ENCODE results near the gene TTLL12.

The TTLL12 gene

DNA sequence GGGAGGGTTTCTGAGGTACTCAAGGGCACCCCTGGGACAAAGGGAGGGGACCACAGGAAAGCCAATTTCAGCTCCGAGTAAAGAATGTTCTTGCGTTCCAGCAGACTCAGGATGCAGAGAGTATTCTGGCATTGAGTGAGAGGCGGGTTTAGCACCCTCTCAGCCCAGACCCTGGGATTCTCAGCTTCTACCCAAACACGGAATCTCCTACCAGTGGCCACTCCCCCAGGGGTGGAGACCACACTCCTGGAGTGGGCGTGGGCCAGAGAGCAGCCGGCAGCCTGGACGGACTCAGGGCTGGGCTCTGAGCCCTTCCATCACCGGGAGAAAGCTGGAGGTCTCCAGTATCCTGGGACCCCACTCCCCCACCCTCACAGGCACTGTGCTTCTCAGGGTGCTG, 26.1 kb upstream of the TTLL12 start:
- DNase-seq: no peak

DNA sequence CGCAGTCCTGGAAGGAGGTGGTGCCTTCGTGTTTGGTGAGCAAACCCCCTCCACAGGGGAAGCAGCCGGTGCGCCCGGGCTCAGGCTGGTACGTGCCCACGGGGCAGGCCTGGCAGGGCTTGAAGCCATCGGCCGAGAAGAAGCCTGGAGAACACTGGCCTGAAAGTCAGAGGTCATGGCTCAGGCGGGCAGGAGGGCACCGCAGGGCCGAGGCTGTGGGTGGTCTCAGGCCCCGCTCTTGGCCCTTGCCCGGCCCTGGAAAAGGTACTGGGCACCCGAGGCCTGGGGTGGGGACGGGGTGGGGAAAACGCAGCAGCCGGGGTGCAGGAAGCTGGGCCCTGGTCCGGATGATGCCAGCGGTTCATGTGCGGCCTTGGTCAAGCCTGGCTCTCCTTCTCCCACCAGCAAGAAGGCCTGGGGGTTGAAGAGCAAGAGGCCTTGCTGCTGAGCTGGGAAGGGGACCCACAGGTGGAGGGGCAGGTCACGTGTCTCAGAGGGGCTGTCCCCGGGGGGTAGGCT, 25.6 kb upstream of the TTLL12 start:
- no peak for DNase-seq

DNA sequence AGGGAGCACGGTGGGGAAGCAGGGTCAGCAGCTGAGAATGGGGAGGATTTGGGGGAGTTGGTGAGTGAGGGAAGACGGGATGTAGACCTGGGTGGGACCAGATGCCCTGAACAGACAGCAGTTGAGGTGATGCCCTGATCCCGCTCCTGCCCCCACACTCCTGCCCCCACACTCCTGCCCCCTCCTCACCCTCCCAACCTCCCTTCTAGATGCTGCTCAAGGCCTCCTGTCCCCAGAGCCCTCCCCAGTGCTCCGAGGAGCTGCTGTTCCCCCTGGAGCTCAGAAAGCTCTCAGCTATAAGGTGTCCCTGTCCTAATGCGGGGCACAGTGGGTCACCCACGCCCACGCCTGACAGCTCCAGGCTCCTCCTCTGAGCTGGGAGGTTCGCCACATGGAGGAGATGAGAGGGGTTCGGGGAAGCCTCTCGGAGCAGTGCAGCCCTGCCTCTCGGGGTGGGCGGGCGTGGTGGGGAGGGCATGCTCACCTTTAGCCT, 25.1 kb upstream of the TTLL12 start:
- DNase-seq: no peak

DNA sequence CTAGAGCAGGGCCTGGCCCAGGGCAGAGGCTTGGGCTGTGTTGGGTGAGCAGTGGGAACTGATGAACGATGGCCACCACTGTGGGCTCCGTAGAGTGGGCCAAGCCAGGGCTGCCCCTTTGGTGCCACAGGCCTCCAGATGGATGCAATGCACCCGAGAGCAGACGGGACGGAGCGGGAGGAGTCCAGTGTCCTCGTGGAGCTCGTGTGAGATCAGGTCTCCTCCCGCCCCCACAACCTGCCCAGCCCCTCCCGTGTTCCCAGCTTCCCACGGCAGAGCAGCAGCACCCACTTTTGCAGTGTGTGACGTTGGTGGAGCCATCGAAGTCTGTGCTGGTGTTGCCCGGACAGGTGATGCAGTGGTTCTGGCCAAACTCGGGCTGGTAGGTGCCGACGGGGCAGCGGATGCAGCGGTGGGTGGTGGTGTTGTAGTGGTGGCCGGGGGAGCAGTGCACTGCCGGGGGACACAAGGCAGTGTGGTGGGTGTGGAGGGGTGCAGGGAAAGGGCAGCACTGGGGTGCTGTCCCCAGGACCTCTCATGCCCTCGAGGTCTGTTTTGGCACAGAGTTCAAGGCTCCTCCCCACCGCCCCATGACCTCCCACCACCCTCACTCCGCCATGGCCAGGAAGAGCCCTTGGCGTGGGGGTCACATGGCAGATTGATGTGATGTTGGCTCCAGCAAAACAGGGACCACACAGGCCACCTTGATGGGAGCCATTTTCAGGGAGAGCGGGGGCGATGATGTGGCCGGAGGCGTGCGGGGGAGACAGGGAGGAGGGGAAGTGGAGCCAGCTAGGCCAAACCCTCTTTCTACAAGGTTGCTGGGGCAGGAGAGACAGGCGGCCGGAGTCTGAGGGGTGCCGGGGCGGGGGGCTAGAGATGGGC, 23.9 kb upstream of the TTLL12 start:
- DNase-seq: no peak

DNA sequence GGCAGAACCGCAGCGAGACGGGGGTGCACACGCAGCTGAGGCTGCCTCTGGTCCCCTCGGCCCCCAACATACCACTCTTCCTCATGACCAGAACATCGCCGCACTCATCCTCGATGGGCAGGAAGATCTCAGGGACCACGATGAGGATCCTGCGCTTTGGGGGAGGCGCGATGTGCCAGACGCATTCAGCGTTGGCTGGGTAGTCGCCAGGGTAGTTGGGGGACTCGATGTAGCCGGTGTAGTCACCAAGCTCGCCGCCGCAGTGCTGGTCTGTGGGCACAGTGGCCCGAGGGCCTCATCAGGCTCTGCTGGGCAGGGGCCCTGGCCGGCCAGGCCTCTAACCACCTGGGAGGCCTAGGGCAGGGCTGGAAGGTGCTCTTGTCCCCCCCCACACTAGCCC, 23.0 kb upstream of the TTLL12 start:
- no peak for DNase-seq

DNA sequence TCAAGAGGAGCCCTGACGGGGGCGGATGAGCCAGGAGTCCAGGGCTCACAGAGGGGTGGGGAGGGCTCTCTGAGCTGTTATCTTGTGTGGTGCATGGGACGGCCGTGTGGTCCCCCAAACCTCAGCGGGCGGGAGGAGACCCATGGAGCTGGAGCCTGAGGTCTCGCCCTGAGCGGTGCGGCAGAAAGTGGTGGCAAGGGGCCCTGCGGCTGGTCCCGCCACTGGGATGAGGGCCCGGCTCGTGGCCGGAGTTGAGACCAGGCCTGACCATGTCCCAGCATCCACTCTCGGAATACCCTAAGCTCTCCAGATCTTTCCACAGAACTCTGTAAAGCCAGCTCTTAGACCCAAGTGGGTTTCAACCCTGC, 22.6 kb upstream of the TTLL12 start:
- DNase-seq: no peak

DNA sequence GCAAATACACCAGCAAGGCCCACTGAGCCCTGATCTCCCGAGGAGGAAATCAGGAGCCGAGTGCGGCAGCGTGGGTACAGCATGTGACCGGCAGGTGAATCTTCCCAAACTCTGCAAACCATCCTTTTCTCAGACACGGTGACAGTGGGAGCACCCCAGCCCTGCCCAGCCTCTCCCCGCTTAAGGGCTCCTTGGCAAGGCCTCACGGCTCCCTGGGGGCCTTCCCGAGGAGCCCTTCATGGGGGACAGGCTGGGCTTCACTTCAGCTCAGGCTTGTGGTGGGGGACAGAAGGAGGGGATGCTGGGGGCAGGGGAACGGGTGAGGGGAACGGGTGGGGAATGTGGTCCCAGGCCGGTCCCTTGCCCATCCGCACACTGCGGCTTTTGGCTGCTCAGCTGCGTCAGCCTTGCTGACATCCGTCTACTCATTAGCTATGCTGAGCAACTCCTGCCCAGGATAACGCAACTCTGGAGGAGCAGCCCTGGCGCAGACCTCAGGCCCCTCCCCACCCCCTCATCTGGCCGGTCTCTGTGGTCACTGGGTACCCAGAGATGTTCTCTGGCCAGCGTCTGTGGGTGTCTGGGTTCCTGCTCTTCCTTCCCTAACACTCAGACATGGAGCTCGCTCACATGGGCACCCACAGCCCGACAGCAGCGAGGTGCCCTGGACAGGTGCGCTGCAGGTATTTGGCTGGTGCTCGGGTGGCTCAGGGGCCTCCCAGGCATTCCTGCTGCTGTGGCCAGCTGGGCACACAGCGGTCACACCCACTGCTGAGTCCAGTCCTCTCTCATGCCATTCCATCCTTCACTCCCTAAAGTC, 22.0 kb upstream of the TTLL12 start:
- DNase-seq: no peak

DNA sequence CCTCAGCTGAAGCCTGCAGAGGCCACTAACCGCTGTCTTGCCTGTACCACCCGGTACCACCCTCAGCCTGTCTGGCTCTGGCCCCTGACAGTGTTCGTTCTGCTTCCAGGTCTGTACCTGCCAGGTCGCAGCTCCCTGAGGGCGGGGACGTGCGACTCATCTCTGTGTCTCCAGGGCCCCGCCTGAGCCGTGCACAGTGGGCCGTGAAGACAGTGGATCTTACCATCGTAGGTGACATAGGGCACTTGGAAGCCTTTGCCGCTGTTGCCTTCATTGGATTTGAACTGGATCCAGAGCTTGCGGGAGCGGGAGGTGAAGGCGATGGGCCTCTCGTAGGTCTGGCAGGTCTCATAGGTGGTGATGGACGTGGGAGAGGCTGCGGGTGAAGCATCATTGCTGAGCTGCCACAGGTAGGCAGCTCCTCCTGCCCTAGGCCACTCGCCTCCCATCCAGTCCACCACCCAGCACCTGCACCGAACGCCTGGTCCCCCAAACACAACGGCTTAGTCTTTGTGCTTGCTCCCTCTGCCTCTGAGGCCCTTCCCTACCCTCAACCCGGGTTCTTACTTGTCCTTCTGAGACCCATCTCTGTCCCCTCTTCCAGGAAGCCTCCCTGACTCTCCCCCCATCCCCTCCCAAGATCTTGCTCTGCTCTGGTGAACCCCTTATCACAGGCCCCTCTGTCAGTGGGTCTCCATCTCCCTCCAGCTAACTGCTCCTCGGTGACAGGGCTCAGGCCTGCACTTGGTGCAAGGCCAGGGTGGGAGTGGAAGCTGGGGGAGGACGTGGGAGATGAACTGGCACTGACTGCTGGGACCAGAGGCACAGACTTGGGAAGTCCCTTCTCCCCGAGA, 21.1 kb upstream of the TTLL12 start:
- DNase-seq: no peak

DNA sequence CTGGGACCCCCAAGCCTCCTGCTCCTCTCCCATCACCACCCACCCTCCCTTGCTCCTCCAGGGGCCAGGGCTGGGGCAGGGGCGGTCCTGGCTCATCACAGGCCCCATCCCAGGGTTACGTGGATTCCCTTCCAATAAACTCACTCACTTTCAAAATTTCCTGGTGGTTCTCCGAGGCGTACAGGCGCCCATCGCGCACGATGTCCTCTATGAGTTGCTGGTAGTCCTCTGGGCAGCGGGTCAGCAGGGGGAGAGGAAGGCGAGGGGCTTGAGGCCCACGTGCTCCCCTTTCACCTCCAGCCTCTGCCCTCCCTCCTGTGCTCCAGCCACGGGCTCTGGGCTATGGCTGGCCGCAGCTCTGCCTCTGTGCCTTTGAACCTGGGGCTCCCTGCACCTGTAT, 20.5 kb upstream of the TTLL12 start:
- DNase-seq: no peak

DNA sequence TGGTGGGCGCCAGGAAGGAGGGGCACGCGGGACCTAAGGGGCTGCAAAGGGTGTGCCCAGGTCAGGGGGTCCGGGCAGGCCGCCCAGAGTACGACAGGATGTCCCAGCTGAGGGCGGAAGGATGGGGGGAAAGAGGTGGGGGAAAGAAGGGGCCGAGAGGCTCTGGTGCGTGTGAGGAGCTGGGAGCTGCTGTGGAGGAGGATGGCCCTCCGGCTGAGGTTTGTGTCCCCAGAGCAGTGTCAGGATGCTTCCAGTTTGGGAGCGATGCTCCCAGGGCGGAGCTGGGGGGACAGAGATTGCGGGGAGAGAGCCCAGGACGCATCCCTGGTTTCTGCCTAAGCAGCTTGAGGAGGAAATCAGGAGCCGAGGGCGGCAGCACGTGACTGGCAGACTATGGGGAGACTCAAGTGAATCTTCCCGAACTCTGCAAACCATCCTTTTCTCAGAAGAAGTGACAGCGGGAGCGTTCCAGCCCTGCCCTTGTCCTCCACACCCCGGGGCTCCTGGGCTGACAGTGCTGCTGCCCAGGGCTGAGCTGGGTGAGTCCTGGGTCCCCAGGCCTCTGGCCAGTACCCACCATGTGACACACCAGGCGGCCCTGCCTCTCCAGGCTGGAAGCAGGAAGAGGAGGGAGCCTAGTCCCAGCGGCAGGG, 19.7 kb upstream of the TTLL12 start:
- DNase-seq: no peak

DNA sequence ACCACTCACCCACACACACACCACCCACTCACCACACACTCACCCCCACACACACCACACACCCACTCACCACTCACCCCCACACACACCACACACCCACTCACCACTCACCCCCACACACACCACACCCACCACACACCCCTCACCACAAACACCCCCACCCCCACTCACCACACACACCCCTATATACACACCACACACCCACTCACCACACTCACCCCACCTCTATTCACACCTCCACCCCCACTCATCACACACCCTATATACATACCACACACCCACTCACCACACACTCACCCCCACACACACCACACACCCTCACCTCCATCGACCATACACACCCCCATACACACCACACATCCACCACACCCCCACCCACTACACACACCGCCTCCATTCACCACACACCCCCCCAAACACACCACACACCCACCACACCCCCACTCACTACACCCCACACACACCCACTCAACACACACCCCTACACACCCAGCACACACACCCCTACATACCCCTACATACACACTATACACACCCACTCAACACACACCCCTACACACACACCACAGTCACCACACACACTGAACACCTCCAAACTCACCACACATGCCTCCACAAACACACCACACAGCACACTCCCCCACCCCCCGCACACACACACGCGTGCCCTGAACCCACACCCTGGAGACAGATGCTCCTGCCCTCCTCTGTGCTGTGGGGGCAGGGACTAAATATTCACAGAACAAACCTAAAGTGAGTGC, 19.0 kb upstream of the TTLL12 start:
- DNase-seq: no peak

DNA sequence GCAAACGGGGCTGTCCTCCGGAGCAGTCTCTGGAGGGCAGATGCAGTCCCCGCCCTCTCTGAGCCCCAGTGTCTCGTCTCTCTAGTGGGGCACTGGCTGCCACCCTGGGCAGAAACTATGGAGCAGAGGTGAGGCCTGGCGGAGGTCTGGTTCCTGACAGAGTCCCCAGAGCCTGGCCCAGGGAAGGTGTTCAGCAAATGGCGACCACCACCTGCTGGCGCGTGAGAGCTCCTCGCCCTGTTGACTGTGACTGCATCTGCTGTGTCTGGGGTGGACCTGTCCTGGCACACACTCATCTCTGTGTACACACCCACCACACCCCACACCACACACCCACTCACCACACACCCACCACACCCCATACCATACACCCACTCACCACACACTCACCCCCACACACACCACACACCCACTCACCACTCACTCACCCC, 18.3 kb upstream of the TTLL12 start:
- no peak for DNase-seq

DNA sequence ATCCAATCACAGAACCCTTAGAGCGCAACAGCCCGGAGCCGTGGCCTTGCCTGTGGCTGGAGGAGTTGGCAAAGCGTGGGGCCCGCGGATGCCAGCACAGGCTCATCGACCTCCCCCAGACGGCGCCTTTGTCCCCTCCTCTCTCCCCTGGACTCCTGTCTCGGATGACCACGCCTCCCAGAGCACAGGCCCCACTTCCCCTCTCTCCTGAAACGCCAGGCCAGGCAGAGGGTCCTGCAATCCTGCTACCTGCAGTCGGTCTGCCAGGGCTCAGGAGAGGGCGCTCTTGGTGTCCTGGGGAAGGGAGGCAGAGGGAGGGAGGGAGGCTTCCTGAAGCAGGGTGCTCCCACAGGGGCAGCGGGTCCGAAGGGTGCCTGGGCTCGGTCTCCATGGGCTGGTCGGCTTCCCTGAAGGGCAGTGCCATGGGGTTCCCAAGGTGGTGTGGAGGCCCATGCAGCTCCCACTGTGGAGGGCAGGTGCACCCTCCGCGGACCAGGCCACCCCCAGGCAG, 16.6 kb upstream of the TTLL12 start:
- DNase-seq: no peak

DNA sequence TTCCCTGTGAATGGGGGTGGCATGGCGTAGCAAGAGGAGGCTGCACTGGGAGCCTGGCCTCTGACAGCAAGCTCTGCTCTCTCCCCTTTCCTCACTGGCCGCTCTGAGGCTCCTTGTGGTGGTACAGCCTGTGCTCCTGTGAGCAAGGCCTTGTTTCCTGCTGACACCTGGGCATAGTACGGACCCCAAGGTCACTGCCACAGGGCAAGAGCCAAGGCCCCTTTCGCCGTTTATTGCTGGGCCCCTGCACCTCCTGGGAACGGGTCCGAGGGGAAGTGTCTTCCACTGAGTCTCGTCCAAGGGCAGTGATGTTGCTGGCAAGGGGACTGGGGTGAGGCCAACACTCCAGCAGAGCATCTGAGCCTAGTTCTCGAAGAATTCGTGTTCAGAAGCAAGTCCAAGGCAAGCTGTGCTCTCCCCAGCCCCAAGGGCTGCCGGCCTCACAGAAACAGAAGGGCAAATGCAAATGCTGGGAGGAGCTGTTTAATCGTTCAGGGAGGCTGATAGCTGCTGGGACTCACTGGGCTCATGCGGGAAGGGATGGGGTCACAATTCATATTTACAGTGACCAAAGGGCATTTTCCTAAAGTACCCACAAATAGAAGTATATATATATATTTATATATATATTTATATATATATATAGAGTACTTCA, 15.9 kb upstream of the TTLL12 start:
- DNase-seq: no peak

DNA sequence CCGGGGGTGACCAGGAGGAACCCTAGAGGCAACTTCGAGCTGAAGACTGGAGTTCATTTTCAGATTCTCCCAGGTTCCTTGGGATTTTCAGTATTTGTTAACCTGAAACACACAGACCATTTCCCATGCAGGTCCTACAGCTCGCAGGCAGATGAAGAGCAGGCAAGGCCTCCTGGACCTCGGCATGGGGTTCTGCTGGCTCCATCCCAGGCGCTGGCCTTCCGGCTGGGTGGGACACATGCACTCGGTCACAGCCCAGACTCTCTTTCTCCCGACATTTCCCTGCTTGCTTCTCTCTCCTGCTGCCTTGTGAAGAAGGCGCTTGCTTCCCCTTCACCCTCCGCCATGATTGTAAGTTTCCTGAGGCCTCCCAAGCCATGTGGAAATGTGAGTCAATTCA, 15.4 kb upstream of the TTLL12 start:
- no peak for DNase-seq

DNA sequence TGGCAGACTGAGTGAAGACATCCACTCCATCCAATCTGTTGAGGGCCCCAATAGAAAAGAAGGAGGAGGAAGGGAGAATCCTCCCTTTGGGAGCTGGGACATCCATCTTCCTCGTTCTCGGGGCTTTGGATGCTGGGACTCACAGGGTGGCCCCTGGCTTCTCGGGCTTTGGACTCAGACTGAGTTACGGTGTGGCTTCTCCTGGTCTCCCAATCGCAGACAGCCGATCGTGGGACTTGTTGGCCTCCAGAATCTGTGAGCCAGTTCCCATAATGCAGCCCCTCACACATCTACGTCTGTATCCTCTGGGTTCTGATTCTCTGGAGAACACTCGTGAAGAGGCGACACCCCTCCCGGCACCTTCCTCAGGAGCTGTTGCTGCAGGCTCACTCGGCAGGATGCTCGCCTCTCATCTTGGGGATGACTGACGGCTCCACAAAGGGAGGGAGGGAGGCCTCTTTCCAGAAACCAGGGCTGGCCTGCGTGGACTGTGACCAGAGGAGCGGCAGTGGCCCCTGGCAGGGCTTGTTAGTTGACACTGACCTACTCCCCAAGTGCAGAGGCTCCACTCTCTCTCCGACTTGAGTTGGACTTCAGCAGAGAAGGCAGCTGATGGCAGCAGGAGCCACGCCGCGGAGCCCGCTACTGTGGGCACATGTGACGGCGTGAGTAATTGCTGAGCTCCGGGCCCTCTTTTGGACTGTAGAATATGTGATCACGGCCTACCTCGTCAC, 14.7 kb upstream of the TTLL12 start:
- DNase-seq: no peak

DNA sequence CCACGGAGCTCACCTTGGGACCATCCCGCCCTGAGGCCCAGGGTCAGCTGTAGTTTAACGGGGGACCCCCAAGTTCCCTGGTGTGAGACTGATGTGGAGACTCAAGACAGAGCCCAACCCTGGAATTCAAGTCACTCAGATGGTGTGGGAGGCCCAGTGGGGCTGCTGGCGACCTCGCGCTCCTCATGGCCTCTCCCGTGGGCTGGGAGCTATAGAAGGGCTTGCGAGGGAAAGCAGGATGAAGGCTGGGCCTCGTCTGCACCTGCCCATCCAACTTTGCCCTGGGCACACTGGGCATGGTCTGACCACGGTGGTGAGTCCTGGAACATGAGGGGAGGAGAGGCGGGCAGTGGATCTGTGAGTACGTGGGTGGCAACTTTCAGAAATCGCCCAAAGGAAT, 13.6 kb upstream of the TTLL12 start:
- DNase-seq: no peak

DNA sequence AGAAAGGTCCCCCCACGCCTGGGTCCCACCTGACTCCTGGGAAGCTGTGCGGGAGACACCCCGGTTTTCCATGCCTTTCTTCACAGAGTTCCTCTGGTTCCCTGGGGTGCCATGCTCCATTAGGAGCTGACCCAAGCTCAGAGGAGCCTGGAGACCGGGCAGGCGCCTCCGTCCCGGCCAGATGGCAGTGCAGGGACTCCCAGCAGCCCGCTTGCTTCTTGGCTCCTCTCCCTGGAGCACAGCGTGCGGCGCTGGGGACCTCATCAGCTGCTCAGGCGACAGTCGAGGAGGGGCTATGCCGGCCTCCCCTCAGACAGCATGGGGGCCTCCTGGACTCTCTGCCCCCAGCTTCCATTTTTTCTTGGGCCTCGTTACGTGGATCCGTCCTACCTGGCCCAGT, 13.1 kb upstream of the TTLL12 start:
- DNase-seq: no peak

DNA sequence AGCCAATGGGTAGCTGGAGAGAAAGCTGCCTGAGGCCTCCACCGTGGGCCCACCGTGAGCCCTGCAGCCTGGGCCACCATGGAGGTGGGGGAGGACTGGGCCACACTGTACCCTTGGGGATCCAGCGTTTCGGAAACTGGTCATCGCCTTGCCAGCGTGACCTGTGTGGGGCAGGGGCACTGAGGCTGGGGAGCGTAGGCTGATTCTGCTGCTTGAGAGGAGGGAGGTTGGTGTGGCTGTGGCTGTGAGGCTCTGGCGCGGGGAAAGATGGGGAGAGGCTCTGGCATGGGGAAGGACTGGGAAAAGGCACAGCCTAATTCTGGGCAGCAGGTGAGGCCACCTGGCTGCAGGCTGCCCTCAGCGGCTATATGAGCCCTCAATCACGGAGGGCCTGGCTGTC, 12.6 kb upstream of the TTLL12 start:
- no peak for DNase-seq

DNA sequence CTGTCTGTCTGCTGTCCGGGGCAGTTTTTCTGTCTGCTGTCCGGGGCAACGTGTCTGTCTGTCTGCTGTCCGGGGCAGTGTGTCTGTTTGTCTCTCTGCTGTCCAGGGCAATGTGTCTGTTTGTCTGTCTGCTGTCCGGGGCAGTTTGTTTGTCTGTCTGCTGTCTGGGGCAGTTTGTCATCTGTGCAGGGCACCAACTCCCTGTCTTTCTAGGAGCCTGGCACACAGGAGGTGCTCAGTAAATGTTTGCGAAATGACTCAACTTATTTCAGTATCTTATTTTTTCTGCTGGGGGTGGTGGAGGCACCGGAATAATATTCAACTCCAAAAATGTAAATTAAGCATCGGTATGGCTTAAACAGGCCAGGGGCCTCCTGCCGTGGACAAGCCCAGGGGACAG, 12.0 kb upstream of the TTLL12 start:
- no peak for DNase-seq

Data from NK-92 treated with Interleukin-12 subunit alpha and Interleukin-12 subunit beta, amount 100 ng/mL, for 24 hours (cell line).